ENCODE results near the gene MRAP.

Gene MRAP

DNA sequence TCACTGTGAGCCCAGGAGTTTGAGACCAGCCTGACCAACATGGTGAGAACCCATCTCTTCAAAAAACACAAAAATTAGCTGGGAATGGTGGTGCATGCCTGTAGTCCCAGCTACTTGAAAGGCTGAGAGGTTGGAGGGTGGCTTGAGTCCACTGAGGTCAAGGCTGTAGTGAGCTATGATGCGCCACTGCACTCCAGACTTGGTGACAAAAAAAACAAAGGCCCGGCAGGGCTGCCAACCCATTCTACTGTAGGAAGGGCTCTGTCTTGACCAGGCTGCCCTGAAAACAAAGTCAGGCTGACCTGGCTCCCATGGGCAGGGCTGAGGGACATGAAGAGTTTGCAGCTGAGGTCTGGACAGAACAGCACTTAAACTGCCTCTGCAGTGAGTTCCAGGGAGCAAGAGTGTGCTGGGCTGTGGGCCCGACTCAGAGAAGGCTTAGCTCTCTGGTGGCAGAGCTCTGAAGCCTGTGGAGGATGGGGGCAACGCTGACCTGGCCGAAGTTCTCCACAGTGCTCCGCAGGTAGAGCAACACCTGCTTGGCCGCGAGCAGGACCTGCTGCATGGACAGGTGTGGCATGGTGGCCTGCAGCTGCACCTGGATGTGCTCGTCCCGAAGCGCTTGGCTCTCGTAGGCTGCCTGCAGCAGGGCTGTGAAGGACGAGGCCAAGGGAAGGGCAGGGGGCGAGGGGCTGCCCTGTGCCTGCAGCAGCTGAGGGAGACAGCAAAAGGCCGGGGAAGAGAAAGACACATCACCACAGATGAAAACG, 51.7 kb downstream of the MRAP start:
- no peak for DNase-seq

DNA sequence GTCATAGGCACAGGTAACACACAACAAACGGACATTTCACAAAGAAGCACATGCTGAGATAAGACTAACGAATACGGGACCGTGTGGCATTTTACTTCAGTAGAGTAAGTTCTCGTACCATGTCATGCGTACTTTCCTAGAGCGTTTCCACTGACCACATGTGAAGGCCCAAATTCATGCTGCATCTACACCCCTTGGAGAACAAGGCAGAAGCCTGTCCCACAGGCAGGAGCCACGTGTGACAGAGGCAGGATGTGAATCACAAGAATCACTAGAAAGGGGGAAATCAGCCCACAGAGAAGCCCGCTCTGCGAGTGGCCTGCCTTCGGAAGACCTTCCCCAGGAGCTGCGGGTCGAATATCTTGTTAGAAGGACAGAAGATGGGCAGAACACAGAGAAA, 52.3 kb downstream of the MRAP start:
- DNase-seq: no peak

DNA sequence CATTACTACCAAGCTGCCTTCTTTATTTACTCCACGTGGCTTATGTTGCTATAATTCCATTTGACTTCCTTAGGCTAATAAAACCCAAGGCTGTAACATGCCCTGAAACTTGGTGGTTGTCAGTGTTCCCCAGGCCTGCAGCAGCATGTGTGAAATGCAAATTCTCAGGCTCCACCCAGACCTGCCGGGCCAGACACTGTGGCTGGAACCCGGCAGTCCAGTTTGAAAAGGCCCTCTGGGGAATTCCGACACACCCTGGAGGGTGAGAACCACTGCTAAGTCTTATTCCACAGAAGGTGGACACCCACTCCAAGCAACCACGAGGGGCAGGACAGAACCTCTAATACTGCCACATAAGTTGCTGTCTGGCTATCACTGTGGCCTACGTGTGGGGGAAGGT, 52.8 kb downstream of the MRAP start:
- no peak for DNase-seq

DNA sequence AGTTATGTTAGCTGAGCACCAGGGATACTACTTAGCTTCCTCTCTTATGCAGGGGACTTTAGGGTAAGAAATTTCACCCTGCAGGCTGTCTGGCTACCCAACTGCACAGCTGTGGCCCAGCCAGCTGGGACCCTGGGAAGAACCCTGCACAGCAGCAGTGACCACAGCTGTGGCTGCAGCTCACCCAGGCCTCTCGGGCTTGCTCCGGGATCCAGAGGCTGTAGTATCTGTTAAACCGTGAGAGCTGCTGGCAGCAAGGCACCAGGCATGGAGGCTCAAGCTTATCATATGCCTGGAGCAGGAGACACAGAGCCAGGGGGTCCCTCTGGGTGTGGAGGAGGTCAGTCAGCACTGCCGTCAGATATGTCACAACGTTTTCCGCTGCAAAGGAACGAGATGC, 53.9 kb downstream of the MRAP start:
- DNase-seq: no peak

DNA sequence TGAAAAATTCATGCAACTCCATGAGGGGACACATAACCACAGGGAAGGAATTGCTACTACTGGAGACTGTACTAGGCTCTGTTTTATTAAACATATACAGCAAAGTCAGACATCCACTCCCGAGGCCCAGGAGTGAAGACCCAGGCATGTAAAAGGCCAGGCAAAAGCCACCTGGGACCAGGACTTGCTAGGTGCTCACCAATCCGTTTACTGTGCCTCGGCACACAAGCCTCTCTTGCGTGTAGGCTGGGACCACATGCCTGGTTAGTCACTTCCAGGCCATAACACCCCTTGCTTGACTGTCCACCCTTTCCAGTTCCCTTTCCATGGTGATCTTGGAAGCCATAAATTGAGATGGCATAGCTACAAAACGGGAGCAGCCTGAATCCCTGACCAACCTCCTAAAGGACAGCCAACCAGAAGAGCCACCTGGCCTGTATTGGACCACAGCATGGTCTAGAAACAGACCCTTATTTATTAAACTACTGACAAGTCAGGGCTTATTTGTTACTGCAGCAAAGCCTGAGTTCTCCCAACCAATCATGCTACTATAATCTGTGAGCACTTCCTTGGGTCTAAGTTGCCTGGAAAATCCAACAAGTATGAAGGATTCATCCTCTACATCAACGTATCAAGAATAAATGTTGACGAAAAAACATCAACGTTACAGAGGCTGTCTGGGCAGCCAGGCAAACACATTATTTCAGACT, 54.5 kb downstream of the MRAP start:
- no peak for DNase-seq

DNA sequence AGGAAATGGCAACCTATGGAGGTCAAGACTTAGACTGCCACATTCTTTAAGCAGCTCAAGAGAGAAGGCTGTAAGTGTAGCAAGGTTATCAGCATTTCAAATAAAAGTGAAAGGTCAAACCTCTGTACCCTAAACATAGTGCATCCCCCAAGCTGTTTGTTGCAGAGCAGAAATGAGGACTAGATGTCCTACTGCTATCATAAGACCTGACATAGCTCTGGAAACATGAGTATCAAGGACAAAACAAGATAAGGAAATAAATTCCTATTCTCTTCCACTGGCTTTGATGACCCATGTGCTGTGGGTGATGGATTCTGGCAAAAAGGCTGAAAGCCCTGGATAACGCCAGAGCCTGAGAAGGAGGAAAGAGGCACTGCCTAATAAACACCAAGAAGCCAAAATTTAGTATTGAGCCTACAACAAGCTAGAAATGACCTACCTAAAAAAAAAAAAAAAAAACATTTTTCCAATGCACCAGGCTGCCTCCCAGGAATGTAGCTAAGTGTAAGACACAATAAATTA, 58.3 kb downstream of the MRAP start:
- no peak for DNase-seq

DNA sequence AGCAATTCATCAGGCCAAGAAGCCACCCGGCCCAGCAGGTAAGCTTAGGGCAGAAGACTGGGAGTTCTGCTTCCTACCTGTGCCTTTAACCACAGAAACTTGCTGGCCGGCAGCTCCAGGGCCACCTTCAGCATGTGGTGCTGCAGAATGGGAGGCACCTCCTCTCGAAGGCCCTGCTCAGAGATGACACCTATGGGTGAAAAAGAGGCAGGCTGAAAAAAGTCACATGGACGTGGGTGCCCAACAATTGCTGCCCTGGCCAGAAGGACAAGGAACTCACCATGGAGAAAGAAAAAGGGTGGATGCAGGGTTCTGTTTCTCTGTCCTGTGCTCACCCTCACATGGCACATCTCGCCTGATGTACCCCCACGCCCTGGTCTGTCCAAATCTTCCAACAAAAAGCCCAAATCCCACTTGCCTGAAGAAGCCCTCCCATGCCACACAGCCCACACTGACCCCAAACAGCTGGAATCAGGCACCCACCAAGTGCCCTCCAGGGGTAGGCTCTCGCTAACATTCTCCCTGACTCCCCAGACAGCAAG, 61.1 kb downstream of the MRAP start:
- no peak for DNase-seq

DNA sequence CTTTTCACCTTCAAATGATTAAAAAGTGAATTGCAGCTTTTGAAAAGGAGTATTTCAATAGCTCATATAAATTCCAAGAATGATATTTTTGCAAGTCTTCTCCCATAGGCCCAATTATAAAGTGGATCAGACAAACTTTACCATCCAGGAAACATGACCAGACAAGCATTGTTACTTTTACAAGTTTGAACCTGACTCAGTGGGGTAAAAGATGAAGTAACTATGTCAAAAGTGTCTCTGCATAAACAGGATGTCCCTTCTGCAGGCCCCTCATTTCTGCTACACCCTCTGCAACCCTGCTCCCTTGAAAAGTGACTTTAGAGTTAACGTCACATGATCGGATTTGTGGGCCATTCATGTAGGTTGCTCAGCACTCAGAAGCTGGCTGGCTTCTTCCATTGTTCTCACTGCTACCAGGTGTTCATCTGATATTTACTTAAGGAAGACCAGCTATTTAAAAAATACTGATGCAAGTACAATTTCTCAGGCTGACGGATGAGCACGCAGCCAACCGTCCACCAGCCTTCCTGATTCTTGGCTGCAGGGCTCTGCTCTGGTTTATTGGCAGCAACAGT, 61.8 kb downstream of the MRAP start:
- no peak for DNase-seq
